ENCODE measurements around the gene NGRN. TPM values are rescaled to one million over a fixed set of nuclear protein-coding genes. Genes with fewer than 3 reads are reported as not detected.

NGRN gene
- polyA plus RNA-seq, 1 of the 3 experiments (the other 2 are of a cell fraction): 48.2 TPM

DNA sequence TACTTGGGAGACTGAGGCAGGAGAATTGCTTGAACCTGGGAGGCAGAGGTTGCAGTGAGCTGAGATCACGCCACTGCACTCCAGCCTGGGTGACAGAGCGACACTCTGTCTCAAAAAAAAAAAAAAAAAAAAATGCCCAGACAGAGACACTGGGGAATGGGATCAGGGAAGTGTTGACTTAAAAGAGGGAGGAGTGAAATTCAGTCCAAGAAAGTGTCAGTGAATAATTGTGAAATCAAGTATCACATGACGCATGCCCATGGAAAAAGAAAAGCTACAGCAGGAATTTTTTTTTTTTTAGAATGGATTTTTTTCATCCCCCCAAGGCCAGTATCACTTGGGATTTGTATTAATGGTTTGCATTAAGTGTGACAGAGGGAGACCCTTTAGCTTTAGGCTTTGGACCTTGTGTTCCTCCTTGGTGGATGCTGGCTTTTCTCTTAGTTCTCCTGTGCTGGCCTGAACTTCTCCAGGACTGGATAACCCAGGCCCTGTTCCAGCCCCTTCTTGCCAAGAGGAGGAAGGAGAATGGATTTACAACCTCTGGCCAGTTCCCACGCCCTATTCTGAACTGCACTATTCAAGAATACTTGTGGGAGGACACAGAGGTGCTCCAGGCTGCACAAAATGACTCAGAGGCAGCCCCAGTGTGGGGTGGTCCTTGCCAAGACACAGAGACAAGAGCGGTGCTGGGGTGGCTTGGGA lies 50.0 kb downstream of the NGRN start:
- no peak overlapping the region for H3K9ac ChIP-seq
- ChIA-PET CTCF (interaction anchor here (1.0 to 2.2 kb wide), 2 partner anchors 29 to 166 kb away, joined by 3 to 15 read pairs; no protein-coding TSS in a partner anchor), POLR2A (interaction anchor here (0.7 kb wide), 1 partner anchor 112 kb away, joined by 6 read pairs; no protein-coding TSS in a partner anchor)
- no peaks in the 10 kb centered on the region for H3K79me2 ChIP-seq (ENCODE audit: insufficient read depth)
- H3F3A ChIP-seq (replicated peaks; ENCODE audit: insufficient read depth): no peaks in the 10 kb centered on the region
- TF ChIP-seq EZH2phosphoT487 (IDR thresholded peaks at IDR 0.05; ENCODE audit: borderline replicate concordance, low read depth) (no peak), RAD21 (IDR thresholded peaks at IDR 0.05; ENCODE audit: low read length) (no peak), MXI1 (IDR thresholded peaks at IDR 0.05; ENCODE audit: low read depth, low read length) (no peak), TAF1 (IDR thresholded peaks at IDR 0.05; ENCODE audit: borderline replicate concordance, low read depth, low read length) (no peak), NFIC (IDR thresholded peaks at IDR 0.05; ENCODE audit: borderline replicate concordance) (no peak), ELF1 (IDR thresholded peaks at IDR 0.05) (no peak), POLR2AphosphoS5 (IDR thresholded peaks at IDR 0.05; ENCODE audit: low read depth, low read length) (no peak), EP300 (IDR thresholded peaks at IDR 0.05; ENCODE audit: borderline replicate concordance in 1 of 2, low read depth in 1 of 2, low read length in 1 of 2) (no peak), RXRA (IDR thresholded peaks at IDR 0.05; ENCODE audit: borderline replicate concordance, low read depth) (no peak), MEF2A (IDR thresholded peaks at IDR 0.05; ENCODE audit: borderline replicate concordance, low read depth) (no peak), GATA2 (CRISPR knock-in tag; IDR thresholded peaks at IDR 0.05) (no peak)
- TF ChIP-seq, protein P1, sequence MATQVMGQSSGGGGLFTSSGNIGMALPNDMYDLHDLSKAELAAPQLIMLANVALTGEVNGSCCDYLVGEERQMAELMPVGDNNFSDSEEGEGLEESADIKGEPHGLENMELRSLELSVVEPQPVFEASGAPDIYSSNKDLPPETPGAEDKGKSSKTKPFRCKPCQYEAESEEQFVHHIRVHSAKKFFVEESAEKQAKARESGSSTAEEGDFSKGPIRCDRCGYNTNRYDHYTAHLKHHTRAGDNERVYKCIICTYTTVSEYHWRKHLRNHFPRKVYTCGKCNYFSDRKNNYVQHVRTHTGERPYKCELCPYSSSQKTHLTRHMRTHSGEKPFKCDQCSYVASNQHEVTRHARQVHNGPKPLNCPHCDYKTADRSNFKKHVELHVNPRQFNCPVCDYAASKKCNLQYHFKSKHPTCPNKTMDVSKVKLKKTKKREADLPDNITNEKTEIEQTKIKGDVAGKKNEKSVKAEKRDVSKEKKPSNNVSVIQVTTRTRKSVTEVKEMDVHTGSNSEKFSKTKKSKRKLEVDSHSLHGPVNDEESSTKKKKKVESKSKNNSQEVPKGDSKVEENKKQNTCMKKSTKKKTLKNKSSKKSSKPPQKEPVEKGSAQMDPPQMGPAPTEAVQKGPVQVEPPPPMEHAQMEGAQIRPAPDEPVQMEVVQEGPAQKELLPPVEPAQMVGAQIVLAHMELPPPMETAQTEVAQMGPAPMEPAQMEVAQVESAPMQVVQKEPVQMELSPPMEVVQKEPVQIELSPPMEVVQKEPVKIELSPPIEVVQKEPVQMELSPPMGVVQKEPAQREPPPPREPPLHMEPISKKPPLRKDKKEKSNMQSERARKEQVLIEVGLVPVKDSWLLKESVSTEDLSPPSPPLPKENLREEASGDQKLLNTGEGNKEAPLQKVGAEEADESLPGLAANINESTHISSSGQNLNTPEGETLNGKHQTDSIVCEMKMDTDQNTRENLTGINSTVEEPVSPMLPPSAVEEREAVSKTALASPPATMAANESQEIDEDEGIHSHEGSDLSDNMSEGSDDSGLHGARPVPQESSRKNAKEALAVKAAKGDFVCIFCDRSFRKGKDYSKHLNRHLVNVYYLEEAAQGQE (IDR thresholded peaks at IDR 0.05; ENCODE audit: low read depth, low read length): no peak
- TF ChIP-seq, protein P2, sequence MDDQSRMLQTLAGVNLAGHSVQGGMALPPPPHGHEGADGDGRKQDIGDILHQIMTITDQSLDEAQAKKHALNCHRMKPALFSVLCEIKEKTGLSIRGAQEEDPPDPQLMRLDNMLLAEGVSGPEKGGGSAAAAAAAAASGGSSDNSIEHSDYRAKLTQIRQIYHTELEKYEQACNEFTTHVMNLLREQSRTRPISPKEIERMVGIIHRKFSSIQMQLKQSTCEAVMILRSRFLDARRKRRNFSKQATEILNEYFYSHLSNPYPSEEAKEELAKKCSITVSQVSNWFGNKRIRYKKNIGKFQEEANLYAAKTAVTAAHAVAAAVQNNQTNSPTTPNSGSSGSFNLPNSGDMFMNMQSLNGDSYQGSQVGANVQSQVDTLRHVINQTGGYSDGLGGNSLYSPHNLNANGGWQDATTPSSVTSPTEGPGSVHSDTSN (IDR thresholded peaks at IDR 0.05): no peak
- TF ChIP-seq, protein P3, sequence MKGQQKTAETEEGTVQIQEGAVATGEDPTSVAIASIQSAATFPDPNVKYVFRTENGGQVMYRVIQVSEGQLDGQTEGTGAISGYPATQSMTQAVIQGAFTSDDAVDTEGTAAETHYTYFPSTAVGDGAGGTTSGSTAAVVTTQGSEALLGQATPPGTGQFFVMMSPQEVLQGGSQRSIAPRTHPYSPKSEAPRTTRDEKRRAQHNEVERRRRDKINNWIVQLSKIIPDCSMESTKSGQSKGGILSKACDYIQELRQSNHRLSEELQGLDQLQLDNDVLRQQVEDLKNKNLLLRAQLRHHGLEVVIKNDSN (IDR thresholded peaks at IDR 0.05; ENCODE audit: borderline replicate concordance, low read depth): no peak
- no peak overlapping the region for H2AFZ ChIP-seq (ENCODE audit: low read depth)
- no peak overlapping the region for H3K4me2 ChIP-seq
- no peaks in the 10 kb centered on the region for H3K36me3 ChIP-seq (replicated peaks in 1 of 2; ENCODE audit: control insufficient read depth in 1 of 2, insufficient read depth in 2 of 2, low read length in 1 of 2)
- no peak for DNase-seq
- H3K4me1 ChIP-seq (ENCODE audit: control insufficient read depth in 1 of 2, insufficient read depth in 2 of 2, low read depth in 1 of 2, low read length in 1 of 2): peaks cover 0 to 2% of the 10 kb centered on the region in 2 experiments; a peak in 1 of 4 replicates
- H4K20me1 ChIP-seq (ENCODE audit: insufficient read depth): no peaks in the 10 kb centered on the region
- H3K9me3 ChIP-seq: no peaks in the 10 kb centered on the region
- no peak overlapping the region for H3K4me3 ChIP-seq (ENCODE audit: low read depth in 2 of 2, low read length in 1 of 2)
- no peak overlapping the region for H3K27ac ChIP-seq (ENCODE audit: low read depth in 2 of 2, low read length in 1 of 2)
- WGBS (ENCODE audit: low lambda C conversion rate): 89% methylated on average over 5 of the region's 5 CpGs
- no peaks in the 10 kb centered on the region for H3K9me2 ChIP-seq
- H3K27me3 ChIP-seq (ENCODE audit: insufficient read depth): no peaks in the 10 kb centered on the region
